G401 (cell line): ENCODE measurements around the gene MAB21L3. TPM values are rescaled to one million over a fixed set of nuclear protein-coding genes. Genes with fewer than 3 reads are reported as not detected.

ENCODE experiments used
- DNase-seq: peaks from one replicate; pipeline ENCODE4 v3.0.0-alpha.2; 2015; ENCODE audit warnings: low spot score
- in situ Hi-C: cut with HindIII; loops from 2 replicates; pipeline ENCODE4 v1.10.0; 2016; ENCODE audit warnings: low sequenced_read_pairs, mixed read lengths
- total RNA-seq: library from RNA; depleted of rRNA; stranded (reverse); fragments of >200 nt; shearing (Covaris generic); gene quantifications from 2 replicates; pipeline ENCODE4 v1.2.3, GENCODE V29; 2014

MAB21L3 gene
- total RNA-seq, 1 experiment from 2014 or later, result not detected

DNA sequence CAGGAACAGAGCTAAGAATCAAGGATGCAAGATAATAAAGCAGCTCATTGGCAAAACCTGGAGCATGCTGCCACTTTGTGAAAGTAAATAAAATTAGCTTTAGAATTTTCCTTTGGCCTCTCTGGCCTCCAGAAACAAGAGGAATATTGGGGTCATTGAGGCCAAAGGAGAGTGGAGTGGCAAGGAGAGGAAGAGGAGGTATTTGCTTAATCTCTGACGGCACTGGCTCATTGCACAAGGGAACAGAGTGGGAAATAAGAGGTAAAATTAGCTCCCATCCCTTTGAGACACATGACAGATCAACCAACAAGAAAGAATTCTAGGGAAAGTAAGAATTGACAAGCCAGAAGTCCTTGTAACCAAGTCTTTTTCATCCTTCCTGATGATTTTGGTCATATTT is 48.4 kb downstream of the MAB21L3 start:
- in situ Hi-C loops, result no loop called here
- no peak for DNase-seq

- no peak for DNase-seq
- in situ Hi-C loops, result no loop called here
Measured at GRCh38 chr1:116161390-116161789, 50.2 kb downstream of the MAB21L3 start.

DNA sequence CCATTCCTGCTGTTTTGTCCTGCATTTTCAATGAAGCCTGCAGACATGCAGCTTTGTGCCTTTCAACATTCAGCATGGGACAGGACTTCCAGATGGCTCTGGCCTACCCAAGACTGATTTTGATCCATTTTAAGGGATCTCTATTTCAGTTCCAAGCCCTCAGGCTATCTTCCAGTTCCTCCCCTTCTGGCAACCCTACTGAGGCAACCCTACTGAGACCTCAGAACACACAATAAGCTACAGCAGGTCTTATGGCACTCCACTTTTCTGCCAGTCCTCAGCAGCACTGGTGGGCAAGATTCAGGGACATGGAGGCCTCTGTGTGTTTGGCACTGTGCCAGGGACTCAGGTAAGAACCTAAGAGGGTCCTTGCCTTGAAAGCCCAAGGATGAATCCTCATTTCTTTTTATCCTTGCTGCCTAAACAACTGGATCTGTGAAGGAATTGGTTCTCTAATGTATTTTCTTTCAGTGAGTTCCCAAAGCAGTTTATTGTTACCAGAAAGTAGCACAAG is 50.7 kb downstream of the MAB21L3 start:
- in situ Hi-C loops, result no loop called here
- DNase-seq, result peak; percentile 52

GRCh38 chr1:116163533-116163932 is 52.3 kb downstream of the MAB21L3 start:
- in situ Hi-C loops, result no loop called here
- no peak for DNase-seq

- in situ Hi-C loops, result no loop called here
- peak; percentile 45 for DNase-seq
Measured at GRCh38 chr1:116164150-116164549, 53.0 kb downstream of the MAB21L3 start.

- peak; percentile 86 for DNase-seq
- in situ Hi-C loops, result no loop called here
Measured at GRCh38 chr1:116164604-116165368, 53.6 kb downstream of the MAB21L3 start.

- in situ Hi-C loops, result no loop called here
- DNase-seq, result no peak
Measured at GRCh38 chr1:116165572-116165971, 54.4 kb downstream of the MAB21L3 start.

GRCh38 chr1:116166011-116166571 is 54.9 kb downstream of the MAB21L3 start:
- in situ Hi-C loops, result no loop called here

GRCh38 chr1:116166655-116167054 is 55.5 kb downstream of the MAB21L3 start:
- in situ Hi-C loops, result no loop called here
- peak; percentile 39 for DNase-seq

More at GRCh38 chr1:116166011-116166571, 54.9 kb downstream of the MAB21L3 start:
- DNase-seq, result no peak

DNA sequence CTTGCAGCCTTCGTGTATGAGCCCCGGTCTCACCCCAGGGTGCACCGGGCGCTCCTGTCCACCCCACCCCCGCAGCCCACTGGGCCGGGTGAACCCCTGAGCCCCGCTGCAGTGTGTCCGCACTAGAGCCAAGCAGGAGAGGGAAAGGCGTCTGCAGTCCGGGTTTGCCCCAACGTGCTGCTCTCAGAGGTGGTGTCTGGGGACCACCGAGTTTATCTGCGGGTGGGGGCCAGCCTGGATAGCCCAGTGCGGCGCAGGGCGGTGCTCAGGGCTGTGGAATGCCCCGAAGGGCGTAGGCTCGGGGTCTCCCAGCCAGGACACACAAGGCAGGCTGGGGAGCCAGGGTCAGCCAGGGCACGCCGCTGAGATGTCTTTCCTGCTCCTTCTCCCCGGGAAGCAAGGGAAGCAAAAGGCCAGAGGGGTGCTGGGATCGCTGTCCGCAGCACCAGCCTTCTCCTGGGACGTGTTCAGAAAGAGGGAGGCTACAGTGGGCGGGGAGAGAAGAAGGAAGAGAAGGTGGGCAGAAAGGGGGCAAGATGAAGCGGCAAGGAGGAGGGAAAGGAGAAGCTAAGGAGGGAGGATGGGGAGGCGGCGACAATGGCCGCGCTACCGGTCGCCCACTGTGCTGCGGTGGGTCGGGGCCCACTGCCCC is 56.6 kb downstream of the MAB21L3 start:
- in situ Hi-C loops, result no loop called here
- DNase-seq, result no peak

- in situ Hi-C loops, result no loop called here
- DNase-seq, result peak; percentile 48
Measured at GRCh38 chr1:116168277-116169032, 57.3 kb downstream of the MAB21L3 start.

GRCh38 chr1:116169898-116170297 is 58.7 kb downstream of the MAB21L3 start:
- DNase-seq, result no peak
- in situ Hi-C loops, result no loop called here

- no peak for DNase-seq
- in situ Hi-C loops, result no loop called here
Measured at GRCh38 chr1:116170721-116171589, 59.8 kb downstream of the MAB21L3 start.

DNA sequence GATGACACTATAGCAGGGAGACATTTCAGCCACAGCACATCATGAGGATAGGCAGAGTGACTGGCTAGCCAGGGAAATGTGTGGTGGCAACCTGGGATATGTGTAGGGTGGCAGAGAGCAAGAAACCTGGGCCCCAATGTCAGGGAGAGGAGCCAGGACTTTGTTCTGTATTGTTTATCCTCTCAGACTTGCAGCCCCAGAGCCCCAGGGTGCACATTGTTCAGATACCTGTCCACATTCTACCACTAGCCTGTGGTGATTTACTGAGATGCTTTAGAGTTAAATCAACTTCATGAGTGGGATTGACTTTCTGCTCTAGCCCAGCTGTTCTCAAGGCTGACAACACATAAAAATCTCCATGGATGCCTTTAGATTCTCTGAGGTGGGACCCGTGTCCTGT is 61.5 kb downstream of the MAB21L3 start:
- DNase-seq, result no peak
- in situ Hi-C loops, result no loop called here

DNA sequence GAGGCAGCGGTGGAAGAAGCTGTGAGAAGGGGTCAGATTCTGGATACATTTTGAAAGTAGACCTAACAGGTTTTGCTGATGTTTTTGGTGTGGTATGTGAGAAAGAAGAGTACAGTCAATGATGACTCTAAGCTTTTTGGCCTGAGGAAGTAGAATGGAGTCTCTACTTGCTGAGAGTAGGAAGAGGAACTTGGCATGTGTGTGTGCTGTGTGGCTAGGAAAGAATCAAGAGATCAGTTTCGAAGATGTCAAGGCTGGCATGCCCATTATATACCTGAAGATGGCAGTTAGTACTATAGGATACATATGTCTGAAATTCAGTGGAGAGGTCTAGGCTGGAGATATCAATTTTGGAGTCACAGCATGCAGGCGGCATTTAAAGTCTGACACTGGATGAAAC is 64.4 kb downstream of the MAB21L3 start:
- no peak for DNase-seq
- in situ Hi-C loops, result no loop called here

- in situ Hi-C loops, result no loop called here
- DNase-seq, result no peak
Measured at GRCh38 chr1:116176306-116176789, 65.1 kb downstream of the MAB21L3 start.

DNA sequence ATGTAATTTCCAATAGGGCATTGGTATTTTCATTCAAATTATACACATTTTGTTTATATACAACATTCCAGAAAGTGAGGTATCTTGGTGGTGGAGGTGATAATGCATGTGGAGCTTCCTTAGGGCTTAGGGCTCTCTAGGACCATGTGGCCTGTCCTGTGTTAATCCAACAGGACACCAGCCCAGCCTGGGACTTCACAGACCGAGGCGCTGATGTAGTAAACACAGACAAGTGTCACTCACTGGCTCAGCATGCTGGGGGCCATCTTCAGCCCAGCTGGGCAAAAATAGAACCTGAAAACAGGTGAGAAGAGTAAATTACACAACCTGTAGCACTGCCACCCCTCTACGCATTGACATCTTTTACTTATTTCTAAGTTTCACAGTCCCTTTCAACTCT is 66.7 kb downstream of the MAB21L3 start:
- no peak for DNase-seq
- in situ Hi-C loops, result no loop called here

DNA sequence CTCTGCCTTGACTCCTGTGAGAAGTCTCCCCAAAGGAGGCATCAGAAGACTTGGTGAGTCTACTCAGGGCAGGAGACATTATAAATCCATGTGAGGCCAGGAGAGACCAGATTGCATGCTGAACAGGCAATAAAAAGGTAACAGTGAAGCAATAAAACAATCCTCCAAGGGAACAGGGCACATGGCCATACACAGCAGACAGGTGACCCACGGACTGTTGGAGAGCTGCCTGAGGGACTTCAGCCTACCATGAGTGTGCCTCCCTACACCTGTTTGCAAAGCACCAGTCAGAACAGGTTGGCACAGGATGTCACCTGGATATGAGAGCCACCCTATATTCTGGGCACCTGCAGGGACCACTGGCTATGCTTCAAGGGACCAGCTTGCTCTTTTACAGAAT is 67.6 kb downstream of the MAB21L3 start:
- in situ Hi-C loops, result no loop called here
- peak; percentile 51 for DNase-seq

DNA sequence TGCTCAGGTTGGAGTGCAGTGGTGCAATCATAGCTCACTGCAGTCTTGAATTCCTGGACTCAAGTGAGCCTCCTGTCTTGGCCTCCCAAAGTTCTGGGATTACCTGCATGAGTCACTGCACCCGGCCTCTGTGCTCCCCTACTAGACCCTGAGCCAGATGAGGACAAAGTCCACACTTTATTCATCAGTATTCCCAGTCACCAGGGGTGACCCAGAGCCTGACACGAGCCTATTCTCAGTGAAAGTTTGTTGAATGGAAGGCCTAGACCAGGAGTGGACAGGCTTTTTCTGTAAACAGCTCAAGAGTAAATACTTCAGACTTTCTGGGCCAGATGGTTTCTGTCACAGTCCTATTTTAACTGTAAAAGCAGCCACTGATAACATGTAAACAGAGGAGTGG is 68.2 kb downstream of the MAB21L3 start:
- in situ Hi-C loops, result no loop called here
- no peak for DNase-seq
